Stimulated activated CD4-positive, alpha-beta T cell treated with anti-CD3 and anti-CD28 coated beads, Interleukin-15, amount 100 ng/mL, for 48 hours (primary cell): ENCODE data around the gene PTPRJ.
"Not testable (repeated sequence)": the region's sequence is repeated elsewhere in the genome, so short reads cannot be mapped to it uniquely, and the experiment has no call there.

Source experiments
- DNase-seq, 2 donors: peaks; one replicate each; pipeline ENCODE4 v3.0.0-alpha.2; 2020; ENCODE audit warnings: low read depth in 2 of 2

Gene PTPRJ

GRCh38 chr11:48111891-48112290 lies 131.5 kb downstream of the PTPRJ start:
- no peak for DNase-seq

GRCh38 chr11:48114740-48115139 lies 134.4 kb downstream of the PTPRJ start:
- no peak for DNase-seq

- DNase-seq: no peak
Observed at GRCh38 chr11:48116437-48117228, 136.3 kb downstream of the PTPRJ start.

- no peak for DNase-seq
Observed at GRCh38 chr11:48122246-48122645, 141.9 kb downstream of the PTPRJ start.

GRCh38 chr11:48122656-48123055 lies 142.3 kb downstream of the PTPRJ start:
- no peak for DNase-seq

GRCh38 chr11:48123254-48123875 lies 143.0 kb downstream of the PTPRJ start:
- DNase-seq: no peak

GRCh38 chr11:48123934-48124755 lies 143.8 kb downstream of the PTPRJ start:
- no peak for DNase-seq

- DNase-seq: no peak
Observed at GRCh38 chr11:48124880-48125279, 144.5 kb downstream of the PTPRJ start.

GRCh38 chr11:48125866-48126265 lies 145.5 kb downstream of the PTPRJ start:
- no peak for DNase-seq

GRCh38 chr11:48127521-48128183 lies 147.3 kb downstream of the PTPRJ start:
- no peak for DNase-seq

GRCh38 chr11:48129697-48130395 lies 149.5 kb downstream of the PTPRJ start:
- no peak for DNase-seq

- no peak for DNase-seq
Observed at GRCh38 chr11:48134221-48134922, 154.0 kb downstream of the PTPRJ start.

GRCh38 chr11:48138222-48138621 lies 157.9 kb downstream of the PTPRJ start:
- no peak for DNase-seq

- DNase-seq: not testable (repeated sequence)
Observed at GRCh38 chr11:48139896-48140295, 159.5 kb downstream of the PTPRJ start.

GRCh38 chr11:48141475-48142122 lies 161.2 kb downstream of the PTPRJ start:
- DNase-seq: no peak

GRCh38 chr11:48142889-48143288 lies 162.5 kb downstream of the PTPRJ start:
- DNase-seq: no peak

GRCh38 chr11:48148749-48149148 lies 168.4 kb downstream of the PTPRJ start:
- DNase-seq: no peak

GRCh38 chr11:48150213-48150612 lies 169.9 kb downstream of the PTPRJ start:
- DNase-seq: no peak

GRCh38 chr11:48154151-48154550 lies 173.8 kb downstream of the PTPRJ start:
- DNase-seq: no peak
